ENCODE data around the gene ATP8B1.

- TF ChIP-seq, protein P1, sequence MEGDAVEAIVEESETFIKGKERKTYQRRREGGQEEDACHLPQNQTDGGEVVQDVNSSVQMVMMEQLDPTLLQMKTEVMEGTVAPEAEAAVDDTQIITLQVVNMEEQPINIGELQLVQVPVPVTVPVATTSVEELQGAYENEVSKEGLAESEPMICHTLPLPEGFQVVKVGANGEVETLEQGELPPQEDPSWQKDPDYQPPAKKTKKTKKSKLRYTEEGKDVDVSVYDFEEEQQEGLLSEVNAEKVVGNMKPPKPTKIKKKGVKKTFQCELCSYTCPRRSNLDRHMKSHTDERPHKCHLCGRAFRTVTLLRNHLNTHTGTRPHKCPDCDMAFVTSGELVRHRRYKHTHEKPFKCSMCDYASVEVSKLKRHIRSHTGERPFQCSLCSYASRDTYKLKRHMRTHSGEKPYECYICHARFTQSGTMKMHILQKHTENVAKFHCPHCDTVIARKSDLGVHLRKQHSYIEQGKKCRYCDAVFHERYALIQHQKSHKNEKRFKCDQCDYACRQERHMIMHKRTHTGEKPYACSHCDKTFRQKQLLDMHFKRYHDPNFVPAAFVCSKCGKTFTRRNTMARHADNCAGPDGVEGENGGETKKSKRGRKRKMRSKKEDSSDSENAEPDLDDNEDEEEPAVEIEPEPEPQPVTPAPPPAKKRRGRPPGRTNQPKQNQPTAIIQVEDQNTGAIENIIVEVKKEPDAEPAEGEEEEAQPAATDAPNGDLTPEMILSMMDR (conservative IDR thresholded peaks at IDR 0.05 in 1 of 2, IDR thresholded peaks at IDR 0.05 in 1 of 2; ENCODE audit: low read depth in 1 of 2, low read length in 2 of 2), result no peak
- TF ChIP-seq EZH2 (IDR thresholded peaks at IDR 0.05; ENCODE audit: low read length, missing control alignments), result no peak
Observed at GRCh38 chr18:57715073-57715472, 88.0 kb downstream of the ATP8B1 start.

All from fibroblast of lung (primary cell).